GM12878 (cell line): Measurements from ENCODE around the gene B3GALT6. TPM values are rescaled to one million over a fixed set of nuclear protein-coding genes. Genes with fewer than 3 reads are reported as not detected.

ENCODE experiments used
- ATAC-seq: fragments of 200-7000 bp; cut with Tn5 transposase; 3 replicates; pipeline ENCODE4 v1.9.1; 2020; ENCODE audit warnings: mild to moderate bottlenecking, moderate library complexity
- BruUV-seq: library from RNA; stranded (reverse); fragments of 400-500 nt; replicated peaks from 2 replicates; lab custom pipeline; 2021; lab: Mats Ljungman, UMichigan
- CTCF ChIA-PET: fragments of 300-600 bp; sonication (Branson Sonifier 250); formaldehyde crosslinking; extraction: SDS; loops from one replicate; lab custom pipeline; 2021; ENCODE audit warnings: inconsistent platforms; lab: Yijun Ruan, JAX
- POLR2A ChIA-PET: fragments of 350-600 bp; formaldehyde crosslinking; extraction: SDS; loops from one replicate; lab custom pipeline; 2021; ENCODE audit warnings: inconsistent platforms; lab: Charles Lee
- RAD21 ChIA-PET: fragments of 300-600 bp; sonication (Branson Sonifier 250); formaldehyde crosslinking; loops from one replicate; lab custom pipeline; 2023; ENCODE audit warnings: antibody characterized with exemption; ENCODE audit not compliant: unreplicated experiment; lab: Charles Lee
- SMC1A ChIA-PET: fragments of 300-600 bp; sonication (Branson Sonifier 250); formaldehyde crosslinking; loops from one replicate; lab custom pipeline; 2023; ENCODE audit not compliant: unreplicated experiment, uncharacterized antibody; lab: Charles Lee
- DNase-seq: peaks from one replicate; pipeline ENCODE4 v3.0.0-alpha.2; 2011; ENCODE audit warnings: low read depth, low spot score
- FAIRE-seq: peaks from 3 replicates; lab custom pipeline; 2011; peaks lifted over from hg19 to GRCh38; lab: Jason Lieb, UNC
- H2AFZ ChIP-seq: 2 replicates; pipeline ENCODE4 v1.6.0; 2011; ENCODE audit warnings: low read depth, low read length, control low read depth; ENCODE audit not compliant: control insufficient read depth
- H3K27ac ChIP-seq: 2 replicates; pipeline ENCODE4 v1.5.1; 2011; ENCODE audit warnings: control low read depth; ENCODE audit not compliant: control insufficient read depth, insufficient read depth
- H3K27me3 ChIP-seq, 2 experiments: replicated peaks in 1 of 2; 2 replicates each; pipeline versions ENCODE4 v1.6.0 to v1.6.1; 2011; ENCODE audit warnings: low read length in 1 of 2; ENCODE audit not compliant: control insufficient read depth in 2 of 2, insufficient read depth in 2 of 2
- H3K36me3 ChIP-seq, 2 experiments: 2 replicates each; pipeline ENCODE4 v1.5.1; 2011; ENCODE audit warnings: low read length in 1 of 2; ENCODE audit not compliant: control insufficient read depth in 2 of 2, insufficient read depth in 2 of 2
- H3K4me1 ChIP-seq: 2 replicates; pipeline ENCODE4 v1.6.1; 2011; ENCODE audit warnings: mild to moderate bottlenecking, low read length, moderate library complexity, mixed read lengths; ENCODE audit not compliant: control insufficient read depth, insufficient read depth
- H3K4me2 ChIP-seq: 2 replicates; pipeline ENCODE4 v1.6.0; 2011; ENCODE audit warnings: control low read depth; ENCODE audit not compliant: control insufficient read depth, insufficient read depth
- H3K4me3 ChIP-seq: fragments of 200-600 bp; sonication (generic); 2 replicates; pipeline ENCODE4 v1.5.1; 2016
- H3K79me2 ChIP-seq: 2 replicates; pipeline ENCODE4 v1.6.0; 2011; ENCODE audit warnings: low read length; ENCODE audit not compliant: control insufficient read depth, insufficient read depth
- H3K9ac ChIP-seq: 2 replicates; pipeline ENCODE4 v1.8.0; 2011; ENCODE audit warnings: low read length, control low read depth, mixed read lengths; ENCODE audit not compliant: control insufficient read depth, insufficient read depth
- H3K9me3 ChIP-seq: replicated peaks from 3 replicates; pipeline ENCODE4 v1.5.1; 2011; ENCODE audit warnings: mild to moderate bottlenecking, low read length; ENCODE audit not compliant: control insufficient read depth, insufficient read depth
- H4K20me1 ChIP-seq: 2 replicates; pipeline ENCODE4 v1.6.0; 2011; ENCODE audit not compliant: control insufficient read depth, insufficient read depth
- CEBPB ChIP-seq, 2 experiments: fragments of 150-350 bp in 1 of 2; IDR thresholded peaks; 2 replicates each; pipeline ENCODE4 v1.6.1; 2012 to 2014; ENCODE audit warnings: low read depth in 2 of 2, low read length in 2 of 2, borderline replicate concordance in 1 of 2, inconsistent platforms in 1 of 2
- EP300 ChIP-seq, 2 experiments: fragments of 150-350 bp in 1 of 2; IDR thresholded peaks; 2 replicates each; pipeline ENCODE4 v1.6.1; 2011 to 2012; ENCODE audit warnings: low read depth in 2 of 2, low read length in 2 of 2, borderline replicate concordance in 1 of 2, improper control_type of control experiment in 1 of 2, inconsistent platforms in 1 of 2; ENCODE audit not compliant: control insufficient read depth in 1 of 2
- ETV6 ChIP-seq, 2 experiments: fragments of 450-650 bp in 1 of 2; IDR thresholded peaks in 1 of 2; conservative IDR thresholded peaks in 1 of 2; 2 replicates each; pipeline ENCODE4 v1.6.1; 2014; ENCODE audit warnings: antibody characterized with exemption in 1 of 2, borderline replicate concordance in 1 of 2, low read depth in 1 of 2, mild to moderate bottlenecking in 1 of 2, moderate library complexity in 1 of 2
- IKZF1 ChIP-seq: fragments of 450-650 bp; conservative IDR thresholded peaks from 2 replicates; pipeline ENCODE4 v1.6.1; 2017; ENCODE audit warnings: antibody characterized with exemption, mild to moderate bottlenecking
- JUND ChIP-seq: IDR thresholded peaks from 2 replicates; pipeline ENCODE4 v1.6.1; 2012; ENCODE audit warnings: low read depth, mild to moderate bottlenecking, low read length, improper control_type of control experiment, moderate library complexity
- NR2C2 ChIP-seq: IDR thresholded peaks from 2 replicates; pipeline ENCODE4 v1.6.1; 2011; ENCODE audit warnings: borderline replicate concordance, low read depth; ENCODE audit not compliant: control insufficient read depth, insufficient read length
- RAD51 ChIP-seq: fragments of 450-650 bp; IDR thresholded peaks from 2 replicates; pipeline ENCODE4 v1.6.1; 2016; ENCODE audit warnings: moderate library complexity, mild to moderate bottlenecking, inconsistent platforms
- STAT3 ChIP-seq: IDR thresholded peaks from 2 replicates; pipeline ENCODE4 v1.6.1; 2011; ENCODE audit warnings: low read depth, low read length, improper control_type of control experiment
- TCF12 ChIP-seq: IDR thresholded peaks from 2 replicates; pipeline ENCODE4 v1.6.1; 2011; ENCODE audit warnings: low read depth, mild to moderate bottlenecking, low read length
- WRNIP1 ChIP-seq: IDR thresholded peaks from 2 replicates; pipeline ENCODE4 v1.6.1; 2011; ENCODE audit warnings: low read depth, low read length, improper control_type of control experiment, borderline replicate concordance
- ZNF274 ChIP-seq: IDR thresholded peaks from one replicate; pipeline ENCODE4 v1.8.0; 2011; ENCODE audit not compliant: insufficient read length, insufficient read depth
- ZZZ3 ChIP-seq: IDR thresholded peaks from 2 replicates; pipeline ENCODE4 v1.6.1; 2011; ENCODE audit warnings: low read depth; ENCODE audit not compliant: control insufficient read depth, insufficient read length
- WGBS: methylation state at CpG from one replicate; pipeline ENCODE4 v1.1.6; 2016; ENCODE audit warnings: low lambda C conversion rate; ENCODE audit not compliant: insufficient replicate concordance, insufficient coverage; ENCODE audit errors: missing lambda C conversion rate; 5-methylcytosine and 5-hydroxymethylcytosine counted together
- in situ Hi-C: fragments of 300-500 bp; cut with MboI; formaldehyde crosslinking; loops from 9 replicates; pipeline ENCODE4 v1.14.3; 2018; ENCODE audit warnings: mixed read lengths
- intact Hi-C: fragments of 100-400 bp; cut with micrococcal nuclease; formaldehyde crosslinking; loops from one replicate; pipeline ENCODE4 v1.14.2; 2022; ENCODE audit not compliant: unreplicated experiment
- polyA plus RNA-seq, 11 experiments: library from polyadenylated mRNA; depleted of rRNA in 4 of 11; unstranded in 6 of 11; stranded (reverse) in 5 of 11; fragments of >200 nt; fragmentation: Nextera tagmentation in 4 of 11; fragmentation: Illumina TruSeq in 1 of 11; extraction: Ambion mirVana in 4 of 11; extraction: Trizol in 1 of 11; gene quantifications; 1 replicate in 1 of 11; 2 replicates in 10 of 11; pipeline versions ENCODE4 v1.2.1 to v1.2.3, GENCODE V29; 2011 to 2016; ENCODE audit warnings: inconsistent platforms in 2 of 11, missing spikeins in 2 of 11, low read depth in 1 of 11
- total RNA-seq, 4 experiments: library from RNA; depleted of rRNA in 3 of 4; stranded (reverse); fragments of >200 nt in 3 of 4; fragmentation: Illumina TruSeq in 1 of 4; extraction: Trizol in 1 of 4; gene quantifications; 2 replicates each; pipeline versions ENCODE4 v1.2.1 to v1.2.3, GENCODE V29; 2013 to 2021
- TF ChIP-seq, protein P1 (sequence below): fragments of 450-650 bp; IDR thresholded peaks from 2 replicates; pipeline ENCODE4 v1.6.1; 2018; ENCODE audit warnings: mild to moderate bottlenecking, low read depth, moderate library complexity; ENCODE audit not compliant: partially characterized antibody
- TF ChIP-seq, protein P2 (sequence below): fragments of 450-650 bp; conservative IDR thresholded peaks from 2 replicates; pipeline ENCODE4 v1.6.1; 2017; ENCODE audit warnings: mild to moderate bottlenecking, moderate library complexity

B3GALT6 gene
- total and polyA plus RNA-seq, 10 of the 15 experiments (the other 5 are each of a cell fraction or from before 2014, with no cell fraction given) = 0.53 to 20.8 (median 4.5) TPM

GRCh38 chr1:1278620-1279019 lies 46.6 kb downstream of the B3GALT6 start (continued):
- TF ChIP-seq STAT3 = no peak
- no peak for TF ChIP-seq JUND
- no peak for TF ChIP-seq CEBPB (IDR thresholded peaks at IDR 0.05; ENCODE audit: borderline replicate concordance in 1 of 2, low read depth in 2 of 2, low read length in 2 of 2)
- TF ChIP-seq EP300 (IDR thresholded peaks at IDR 0.05; ENCODE audit: borderline replicate concordance in 1 of 2, control insufficient read depth in 1 of 2, low read depth in 2 of 2, low read length in 2 of 2) = no peak
- TF ChIP-seq, protein P1, sequence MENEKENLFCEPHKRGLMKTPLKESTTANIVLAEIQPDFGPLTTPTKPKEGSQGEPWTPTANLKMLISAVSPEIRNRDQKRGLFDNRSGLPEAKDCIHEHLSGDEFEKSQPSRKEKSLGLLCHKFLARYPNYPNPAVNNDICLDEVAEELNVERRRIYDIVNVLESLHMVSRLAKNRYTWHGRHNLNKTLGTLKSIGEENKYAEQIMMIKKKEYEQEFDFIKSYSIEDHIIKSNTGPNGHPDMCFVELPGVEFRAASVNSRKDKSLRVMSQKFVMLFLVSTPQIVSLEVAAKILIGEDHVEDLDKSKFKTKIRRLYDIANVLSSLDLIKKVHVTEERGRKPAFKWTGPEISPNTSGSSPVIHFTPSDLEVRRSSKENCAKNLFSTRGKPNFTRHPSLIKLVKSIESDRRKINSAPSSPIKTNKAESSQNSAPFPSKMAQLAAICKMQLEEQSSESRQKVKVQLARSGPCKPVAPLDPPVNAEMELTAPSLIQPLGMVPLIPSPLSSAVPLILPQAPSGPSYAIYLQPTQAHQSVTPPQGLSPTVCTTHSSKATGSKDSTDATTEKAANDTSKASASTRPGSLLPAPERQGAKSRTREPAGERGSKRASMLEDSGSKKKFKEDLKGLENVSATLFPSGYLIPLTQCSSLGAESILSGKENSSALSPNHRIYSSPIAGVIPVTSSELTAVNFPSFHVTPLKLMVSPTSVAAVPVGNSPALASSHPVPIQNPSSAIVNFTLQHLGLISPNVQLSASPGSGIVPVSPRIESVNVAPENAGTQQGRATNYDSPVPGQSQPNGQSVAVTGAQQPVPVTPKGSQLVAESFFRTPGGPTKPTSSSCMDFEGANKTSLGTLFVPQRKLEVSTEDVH = no peak
- no peak for TF ChIP-seq ZNF274
- TF ChIP-seq, all 136 proteins: peak for 0

DNA sequence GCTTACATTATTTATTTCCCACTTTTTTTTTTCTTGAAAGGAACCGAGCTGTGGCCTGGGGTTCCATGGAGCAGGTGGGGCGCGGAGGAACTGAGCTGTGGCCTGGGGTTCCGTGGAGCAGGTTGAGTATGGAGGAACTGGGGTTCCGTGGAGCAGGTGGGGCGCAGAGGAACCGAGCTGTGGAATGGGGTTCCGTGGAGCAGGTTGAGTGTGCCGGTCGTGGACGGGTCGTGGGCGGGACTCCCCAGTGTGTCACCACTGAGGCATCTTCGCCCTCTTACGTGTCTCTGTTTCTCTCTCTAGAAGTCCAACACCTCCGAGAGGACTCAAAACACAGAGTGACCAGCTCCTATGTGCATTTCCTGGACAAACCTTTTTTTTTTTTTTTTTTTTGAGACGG lies 47.0 kb downstream of the B3GALT6 start:
- no peak for DNase-seq
- Histone ChIP-seq H3K4me1 (peaks cover 3% of the 10 kb centered on the region), H2AFZ (no peak overlapping the region), H3K79me2 (no peaks in the 10 kb centered on the region), H3K4me2 (no peak overlapping the region), H3K9me3 (no peaks in the 10 kb centered on the region), H3K9ac (no peak overlapping the region), H3K27me3 (no peaks in the 10 kb centered on the region), H3K4me3 (no peak overlapping the region), H4K20me1 (no peaks in the 10 kb centered on the region), H3K27ac (no peak overlapping the region), H3K36me3 (no peaks in the 10 kb centered on the region)
- SMC1A ChIA-PET = no interaction called here
- intact Hi-C loops = no loop called here
- TF ChIP-seq ZZZ3 = no peak
- TF ChIP-seq WRNIP1 = no peak
- no peak for TF ChIP-seq EP300 (IDR thresholded peaks at IDR 0.05; ENCODE audit: borderline replicate concordance in 1 of 2, control insufficient read depth in 1 of 2, low read depth in 2 of 2, low read length in 2 of 2)
- TF ChIP-seq TCF12 = no peak
- no peak for TF ChIP-seq NR2C2
- no peak for TF ChIP-seq IKZF1
- TF ChIP-seq, protein P2, sequence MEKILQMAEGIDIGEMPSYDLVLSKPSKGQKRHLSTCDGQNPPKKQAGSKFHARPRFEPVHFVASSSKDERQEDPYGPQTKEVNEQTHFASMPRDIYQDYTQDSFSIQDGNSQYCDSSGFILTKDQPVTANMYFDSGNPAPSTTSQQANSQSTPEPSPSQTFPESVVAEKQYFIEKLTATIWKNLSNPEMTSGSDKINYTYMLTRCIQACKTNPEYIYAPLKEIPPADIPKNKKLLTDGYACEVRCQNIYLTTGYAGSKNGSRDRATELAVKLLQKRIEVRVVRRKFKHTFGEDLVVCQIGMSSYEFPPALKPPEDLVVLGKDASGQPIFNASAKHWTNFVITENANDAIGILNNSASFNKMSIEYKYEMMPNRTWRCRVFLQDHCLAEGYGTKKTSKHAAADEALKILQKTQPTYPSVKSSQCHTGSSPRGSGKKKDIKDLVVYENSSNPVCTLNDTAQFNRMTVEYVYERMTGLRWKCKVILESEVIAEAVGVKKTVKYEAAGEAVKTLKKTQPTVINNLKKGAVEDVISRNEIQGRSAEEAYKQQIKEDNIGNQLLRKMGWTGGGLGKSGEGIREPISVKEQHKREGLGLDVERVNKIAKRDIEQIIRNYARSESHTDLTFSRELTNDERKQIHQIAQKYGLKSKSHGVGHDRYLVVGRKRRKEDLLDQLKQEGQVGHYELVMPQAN = no peak
- no peak for TF ChIP-seq ETV6 (conservative IDR thresholded peaks at IDR 0.05 in 1 of 2, IDR thresholded peaks at IDR 0.05 in 1 of 2; ENCODE audit: borderline replicate concordance in 1 of 2, low read depth in 1 of 2)
- TF ChIP-seq RAD51 = no peak
- in situ Hi-C loops = no loop called here
- no TSS peak for BruUV-seq
- no peak for ATAC-seq
- 67% methylated on average over 16 of the region's 17 CpGs for WGBS
- POLR2A ChIA-PET = interaction anchor here (0.7 kb wide), 1 partner anchor 93 kb away, joined by 3 read pairs; no protein-coding TSS in a partner anchor
- no peak for FAIRE-seq
- RAD21 ChIA-PET = no interaction called here
- CTCF ChIA-PET = no interaction called here
